Aorta (tissue), 5 donors: ENCODE data around the gene OR51S1. TPM values are rescaled to one million over a fixed set of nuclear protein-coding genes. Genes with fewer than 3 reads are reported as not detected.

Source experiments
- ATAC-seq: fragments of 200-7000 bp; cut with Tn5 transposase; one replicate; pipeline ENCODE4 v1.9.1; 2022; ENCODE audit warnings: moderate library complexity; ENCODE audit not compliant: low FRiP score
- DNase-seq, 2 donors: peaks; one replicate each; pipeline ENCODE4 v3.0.0-alpha.2; 2020
- H3K27ac ChIP-seq, 2 donors: one replicate each; pipeline ENCODE4 v1.5.1; 2013; ENCODE audit warnings: low read length in 2 of 2, mild to moderate bottlenecking in 2 of 2, moderate library complexity in 2 of 2, control low read depth in 1 of 2, inconsistent platforms in 1 of 2, low read depth in 1 of 2
- H3K27me3 ChIP-seq, 2 donors: one replicate each; pipeline ENCODE4 v1.6.1; 2013; ENCODE audit warnings: control low read depth in 1 of 2, low read length in 1 of 2, mild to moderate bottlenecking in 1 of 2, moderate library complexity in 1 of 2; ENCODE audit not compliant: insufficient read depth in 2 of 2, control insufficient read depth in 1 of 2
- H3K36me3 ChIP-seq, 2 donors: one replicate each; pipeline ENCODE4 v1.6.1; 2013; ENCODE audit warnings: control low read depth in 1 of 2, low read length in 1 of 2, mild to moderate bottlenecking in 1 of 2; ENCODE audit not compliant: insufficient read depth in 2 of 2, control insufficient read depth in 1 of 2
- H3K4me1 ChIP-seq, 2 donors: one replicate each; pipeline ENCODE4 v1.6.1; 2013; ENCODE audit warnings: low read length in 2 of 2, control low read depth in 1 of 2, mild to moderate bottlenecking in 1 of 2, moderate library complexity in 1 of 2; ENCODE audit not compliant: insufficient read depth in 2 of 2, control insufficient read depth in 1 of 2
- H3K4me3 ChIP-seq, 2 donors: one replicate each; pipeline ENCODE4 v1.5.1; 2013; ENCODE audit warnings: low read length in 2 of 2, control low read depth in 1 of 2, mild to moderate bottlenecking in 1 of 2
- H3K9me3 ChIP-seq: one replicate; pipeline ENCODE4 v1.6.1; 2013; ENCODE audit warnings: mild to moderate bottlenecking, low read length; ENCODE audit not compliant: control insufficient read depth
- WGBS, 2 donors: extraction: QIAGEN DNeasy Blood & Tissue Kit; methylation state at CpG; one replicate each; pipeline ENCODE4 v1.1.7; 2013; 5-methylcytosine and 5-hydroxymethylcytosine counted together
- intact Hi-C, 2 donors: fragments of 100-400 bp; cut with DNase I; formaldehyde crosslinking; loops; one replicate each; pipeline versions ENCODE4 v1.14.2 to v1.15.0; 2022
- long read RNA-seq, 2 donors: library from polyadenylated mRNA; unstranded; transcript quantifications; one replicate each; pipeline ENCODE4 v2.0.0, GENCODE V29; 2020 to 2021
- polyA plus RNA-seq, 2 donors: library from polyadenylated mRNA; stranded (reverse); fragments of 200-250 nt; gene quantifications; one replicate each; pipeline ENCODE4 v1.2.3, GENCODE V29; 2013
- total RNA-seq, 2 donors: library from RNA; stranded (reverse); fragmentation: NEBNext Ultra II Directional; extraction: Animal tissue kit (Norgen Biotek cat#: 25700); gene quantifications; one replicate each; pipeline ENCODE4 v1.2.1, GENCODE V29; 2021
- donor health status: healthy with polysubstance abuse.
- donor health status: Bipolar disorder and iron deficiency.
- donor health status: DM: no; HTN: no; CAD: no.
- donor health status: DM: no; HTN: no; CAD: no.
- donor health status: DM: yes; HTN: yes; CAD: no.

OR51S1 gene, protein sequence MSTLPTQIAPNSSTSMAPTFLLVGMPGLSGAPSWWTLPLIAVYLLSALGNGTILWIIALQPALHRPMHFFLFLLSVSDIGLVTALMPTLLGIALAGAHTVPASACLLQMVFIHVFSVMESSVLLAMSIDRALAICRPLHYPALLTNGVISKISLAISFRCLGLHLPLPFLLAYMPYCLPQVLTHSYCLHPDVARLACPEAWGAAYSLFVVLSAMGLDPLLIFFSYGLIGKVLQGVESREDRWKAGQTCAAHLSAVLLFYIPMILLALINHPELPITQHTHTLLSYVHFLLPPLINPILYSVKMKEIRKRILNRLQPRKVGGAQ
- not detected for total RNA-seq
- polyA plus RNA-seq = not detected
- long read RNA-seq, donor 1 = 0 reads
- long read RNA-seq, donor 2 = 0 reads

GRCh38 chr11:4848908-4849532 is at the start of gene OR51S1:
OR51S1 (minus strand) TSS chr11:4849208; CDS start chr11:4849208, 0 bp downstream.
- Histone ChIP-seq H3K27me3 (no peaks in the 10 kb centered on the region), H3K4me3 (no peak within 1 kb of the TSS), H3K4me1 (no peaks in the 10 kb centered on the region), H3K36me3 (no peaks in the 10 kb centered on the region), H3K9me3 (no peaks in the 10 kb centered on the region), H3K27ac (no peak within 1 kb of the TSS)
- ATAC-seq (no peak), DNase-seq (no peak)
- 60 to 68% methylated on average over 9 of the region's 9 CpGs for WGBS, 2 donors
- intact Hi-C loops = no loop called here

GRCh38 chr11:4891996-4892640 is 43.1 kb upstream of the OR51S1 start:
- 86 to 88% methylated on average over 1 of the region's 1 CpG for WGBS, 2 donors
- H3K4me3 ChIP-seq = no peak overlapping the region
- ATAC-seq = no peak

GRCh38 chr11:4890279-4890678 is 41.3 kb upstream of the OR51S1 start:
- no peak overlapping the region for H3K27ac ChIP-seq
- intact Hi-C loops = no loop called here
- H3K4me1 ChIP-seq = no peaks in the 10 kb centered on the region
- 91 to 92% methylated on average over 2 of the region's 2 CpGs for WGBS, 2 donors
- H3K36me3 ChIP-seq = no peaks in the 10 kb centered on the region
- peaks cover 2% of the 10 kb centered on the region for H3K9me3 ChIP-seq
- DNase-seq (no peak), ATAC-seq (no peak)
- no peak overlapping the region for H3K4me3 ChIP-seq
- no peaks in the 10 kb centered on the region for H3K27me3 ChIP-seq

More at GRCh38 chr11:4891996-4892640, 43.1 kb upstream of the OR51S1 start:
- Histone ChIP-seq H3K27ac (no peak overlapping the region), H3K27me3 (peaks cover 0 to 1% of the 10 kb centered on the region in 2 donors), H3K4me1 (no peaks in the 10 kb centered on the region), H3K9me3 (peaks cover 2% of the 10 kb centered on the region), H3K36me3 (no peaks in the 10 kb centered on the region)
- intact Hi-C loops = no loop called here
- no peak for DNase-seq

GRCh38 chr11:4887591-4887990 is 38.6 kb upstream of the OR51S1 start:
- Histone ChIP-seq H3K36me3 (no peaks in the 10 kb centered on the region), H3K27ac (no peak overlapping the region), H3K27me3 (no peaks in the 10 kb centered on the region), H3K9me3 (peaks cover 2% of the 10 kb centered on the region), H3K4me3 (no peak overlapping the region), H3K4me1 (no peaks in the 10 kb centered on the region)
- no peak for ATAC-seq
- intact Hi-C loops = no loop called here
- DNase-seq = no peak
- 0% methylated on average over 1 of the region's 1 CpG for WGBS, 2 donors

DNA sequence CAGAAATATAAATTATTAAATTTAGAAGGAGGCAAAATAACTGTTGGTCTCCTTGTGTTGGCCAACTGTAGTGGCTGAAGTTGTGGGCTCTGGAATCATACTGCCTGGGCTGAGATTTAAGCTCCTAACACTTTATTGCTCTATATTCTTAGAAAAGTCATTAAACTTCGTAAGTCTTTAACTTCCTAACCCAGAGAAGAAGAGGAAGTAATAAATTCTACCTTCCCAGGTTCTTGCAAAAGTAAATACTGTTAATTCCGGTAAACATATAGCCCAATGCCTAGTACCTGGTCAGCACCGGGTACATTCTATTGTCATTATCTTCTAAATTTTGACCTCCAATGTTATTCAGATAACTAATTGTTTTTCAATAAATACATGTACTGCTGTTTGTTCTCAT is 37.2 kb upstream of the OR51S1 start:
- no peak for ATAC-seq
- no peak overlapping the region for H3K4me3 ChIP-seq
- intact Hi-C loops = no loop called here
- H3K4me1 ChIP-seq = no peaks in the 10 kb centered on the region
- H3K36me3 ChIP-seq = no peaks in the 10 kb centered on the region
- H3K9me3 ChIP-seq = peaks cover 2% of the 10 kb centered on the region
- DNase-seq = no peak
- 55 to 56% methylated on average over 3 of the region's 3 CpGs for WGBS, 2 donors
- no peak overlapping the region for H3K27ac ChIP-seq
- H3K27me3 ChIP-seq = no peaks in the 10 kb centered on the region

DNA sequence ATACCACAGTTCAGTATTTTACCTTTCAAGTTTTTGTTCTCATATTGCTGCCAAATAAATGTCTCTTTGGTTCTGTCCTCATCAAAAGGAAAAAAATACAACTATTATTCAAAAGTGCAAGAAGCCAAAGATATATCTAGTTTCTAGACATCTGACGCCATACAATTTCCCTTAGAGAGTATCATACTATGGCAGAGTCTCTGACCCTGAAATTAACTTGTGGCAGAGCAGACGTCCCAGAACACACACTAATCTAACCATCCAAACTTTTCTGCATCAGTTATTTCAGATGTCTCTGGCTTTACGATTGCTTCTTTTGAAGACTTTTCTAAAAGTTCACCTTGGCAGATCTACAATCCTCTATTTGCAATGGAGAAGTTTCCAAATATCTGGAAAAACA is 35.4 kb upstream of the OR51S1 start:
- Histone ChIP-seq H3K36me3 (no peaks in the 10 kb centered on the region), H3K9me3 (no peaks in the 10 kb centered on the region), H3K4me3 (no peak overlapping the region), H3K27me3 (no peaks in the 10 kb centered on the region), H3K4me1 (no peaks in the 10 kb centered on the region), H3K27ac (no peak overlapping the region)
- intact Hi-C loops = no loop called here
- no peak for DNase-seq
- ATAC-seq = no peak
- WGBS, 2 donors = 16 to 29% methylated on average over 3 of the region's 3 CpGs

- no peaks in the 10 kb centered on the region for H3K36me3 ChIP-seq
- 79 to 83% methylated on average over 5 of the region's 5 CpGs for WGBS, 2 donors
- DNase-seq (no peak), ATAC-seq (no peak)
- no peak overlapping the region for H3K27ac ChIP-seq
- no peaks in the 10 kb centered on the region for H3K4me1 ChIP-seq
- no peaks in the 10 kb centered on the region for H3K9me3 ChIP-seq
- H3K27me3 ChIP-seq = no peaks in the 10 kb centered on the region
- H3K4me3 ChIP-seq = no peak overlapping the region
- intact Hi-C loops = no loop called here
Observed at GRCh38 chr11:4882543-4882942, 33.5 kb upstream of the OR51S1 start.

DNA sequence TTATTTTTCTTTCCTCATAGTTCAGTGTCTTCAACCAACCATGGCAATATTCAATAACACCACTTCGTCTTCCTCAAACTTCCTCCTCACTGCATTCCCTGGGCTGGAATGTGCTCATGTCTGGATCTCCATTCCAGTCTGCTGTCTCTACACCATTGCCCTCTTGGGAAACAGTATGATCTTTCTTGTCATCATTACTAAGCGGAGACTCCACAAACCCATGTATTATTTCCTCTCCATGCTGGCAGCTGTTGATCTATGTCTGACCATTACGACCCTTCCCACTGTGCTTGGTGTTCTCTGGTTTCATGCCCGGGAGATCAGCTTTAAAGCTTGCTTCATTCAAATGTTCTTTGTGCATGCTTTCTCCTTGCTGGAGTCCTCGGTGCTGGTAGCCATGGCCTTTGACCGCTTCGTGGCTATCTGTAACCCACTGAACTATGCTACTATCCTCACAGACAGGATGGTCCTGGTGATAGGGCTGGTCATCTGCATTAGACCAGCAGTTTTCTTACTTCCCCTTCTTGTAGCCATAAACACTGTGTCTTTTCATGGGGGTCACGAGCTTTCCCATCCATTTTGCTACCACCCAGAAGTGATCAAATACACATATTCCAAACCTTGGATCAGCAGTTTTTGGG is 33.0 kb upstream of the OR51S1 start, which contains the start of gene OR51T1:
Gene OR51T1, plus strand, starts transcription at position 41 of the 641 bp plus-strand sequence. Its CDS starts 0 bp downstream, at position 41.
- no peak for ATAC-seq
- intact Hi-C loops = no loop called here
- WGBS, 2 donors = 24 to 37% methylated on average over 8 of the region's 8 CpGs
- Histone ChIP-seq H3K4me1 (no peaks in the 10 kb centered on the region), H3K9me3 (no peaks in the 10 kb centered on the region), H3K27me3 (no peaks in the 10 kb centered on the region), H3K27ac (no peak within 1 kb of the TSS), H3K36me3 (no peaks in the 10 kb centered on the region), H3K4me3 (no peak within 1 kb of the TSS)
- DNase-seq = no peak
